IPS-18a (cell line): ENCODE results near the gene TRIM29.

Experiments
- H3K27ac ChIP-seq: one replicate; pipeline ENCODE4 v1.5.1; 2013; ENCODE audit warnings: low read length
- H3K27me3 ChIP-seq: one replicate; pipeline ENCODE4 v1.6.1; 2013; ENCODE audit warnings: mild to moderate bottlenecking, low read length; ENCODE audit not compliant: control insufficient read depth, insufficient read depth
- H3K36me3 ChIP-seq: one replicate; pipeline ENCODE4 v1.6.1; 2013; ENCODE audit warnings: low read depth, low read length; ENCODE audit not compliant: control insufficient read depth
- H3K4me1 ChIP-seq: one replicate; pipeline ENCODE4 v1.6.1; 2013; ENCODE audit warnings: low read depth, low read length; ENCODE audit not compliant: control insufficient read depth
- H3K4me3 ChIP-seq: one replicate; pipeline ENCODE4 v1.5.1; 2013; ENCODE audit warnings: low read length
- H3K9ac ChIP-seq: one replicate; pipeline ENCODE4 v1.6.1; 2013; ENCODE audit warnings: mild to moderate bottlenecking, low read length, moderate library complexity
- H3K9me3 ChIP-seq: one replicate; pipeline ENCODE4 v1.6.1; 2013; ENCODE audit warnings: low read depth, low read length; ENCODE audit not compliant: control insufficient read depth

TRIM29 gene

GRCh38 chr11:120168960-120169681 is 31.2 kb upstream of the TRIM29 start:
- Histone ChIP-seq H3K27ac (no peak overlapping the region), H3K9me3 (no peaks in the 10 kb centered on the region), H3K36me3 (no peaks in the 10 kb centered on the region), H3K27me3 (peaks cover 61% of the 10 kb centered on the region), H3K4me1 (no peaks in the 10 kb centered on the region), H3K4me3 (peak overlapping the region; percentile 64), H3K9ac (no peak overlapping the region)

DNA sequence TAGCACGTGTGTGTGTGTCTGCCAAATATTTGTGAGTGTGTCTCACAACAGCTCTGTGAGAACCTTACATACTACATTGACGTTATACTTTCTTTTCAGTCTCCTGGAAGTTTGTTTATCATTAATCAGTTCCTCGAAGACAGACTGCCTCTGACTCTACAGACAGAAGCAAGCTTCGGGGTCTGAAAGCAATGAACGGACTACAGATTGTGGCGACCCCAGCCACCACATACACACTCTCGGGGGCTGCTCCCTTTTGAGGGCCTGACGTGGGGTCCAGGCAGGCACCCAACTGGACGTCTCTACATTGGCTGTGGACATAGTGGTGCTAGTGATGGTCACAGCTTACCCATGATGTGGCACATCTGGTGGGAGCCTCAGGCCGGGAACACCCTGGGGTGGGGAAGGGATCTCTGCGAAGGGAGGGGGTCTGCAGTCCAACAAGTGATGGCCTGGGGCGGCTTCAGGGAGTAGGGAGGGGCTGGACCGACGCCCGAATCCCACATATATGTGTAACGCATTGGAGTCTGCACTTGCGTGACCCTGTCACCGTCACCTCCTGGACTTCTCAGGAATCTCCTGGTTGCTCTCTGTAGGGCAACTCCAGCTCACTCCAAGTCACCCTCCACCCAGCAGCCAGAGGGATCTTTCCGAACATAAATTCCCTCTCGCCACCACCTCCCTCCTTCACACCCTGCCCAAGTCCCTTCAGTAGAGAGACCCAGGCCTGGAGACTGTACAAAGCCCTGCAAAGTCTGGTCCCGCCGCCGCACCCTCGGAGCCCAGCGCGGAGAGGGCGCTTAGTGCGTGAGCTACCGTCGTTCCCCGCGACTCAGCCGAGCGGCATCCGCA is 30.4 kb upstream of the TRIM29 start:
- H3K27me3 ChIP-seq = peaks cover 61% of the 10 kb centered on the region
- no peaks in the 10 kb centered on the region for H3K9me3 ChIP-seq
- H3K27ac ChIP-seq = no peak overlapping the region
- H3K9ac ChIP-seq = no peak overlapping the region
- H3K36me3 ChIP-seq = no peaks in the 10 kb centered on the region
- no peaks in the 10 kb centered on the region for H3K4me1 ChIP-seq
- H3K4me3 ChIP-seq = peak overlapping the region; percentile 64

- Histone ChIP-seq H3K9ac (no peak overlapping the region), H3K36me3 (no peaks in the 10 kb centered on the region), H3K4me3 (no peak overlapping the region), H3K4me1 (no peaks in the 10 kb centered on the region), H3K27ac (no peak overlapping the region), H3K27me3 (peaks cover 61% of the 10 kb centered on the region), H3K9me3 (no peaks in the 10 kb centered on the region)
Measured at GRCh38 chr11:120167659-120168058, 29.7 kb upstream of the TRIM29 start.

DNA sequence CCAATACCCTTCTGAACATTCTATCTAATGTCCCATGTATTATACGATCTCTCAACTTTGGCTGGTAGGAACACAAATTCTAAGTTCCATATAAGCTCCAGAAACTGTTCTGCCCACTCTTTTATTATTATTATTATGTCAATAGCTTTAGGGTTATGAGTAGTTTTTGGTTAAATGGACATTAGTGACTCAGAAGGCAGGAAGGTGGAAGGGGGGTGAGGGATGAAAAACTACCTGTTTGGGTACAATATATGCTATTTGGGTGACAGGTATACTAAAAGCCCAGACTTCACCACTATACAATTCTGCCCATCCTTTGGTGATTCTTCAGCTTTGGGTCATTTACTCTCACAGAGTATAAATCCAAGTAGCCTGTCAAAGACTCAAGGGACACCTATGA is 22.5 kb upstream of the TRIM29 start:
- Histone ChIP-seq H3K4me1 (no peaks in the 10 kb centered on the region), H3K27ac (no peak overlapping the region), H3K4me3 (no peak overlapping the region), H3K9ac (no peak overlapping the region), H3K9me3 (peaks cover 5% of the 10 kb centered on the region), H3K36me3 (no peaks in the 10 kb centered on the region), H3K27me3 (no peaks in the 10 kb centered on the region)

DNA sequence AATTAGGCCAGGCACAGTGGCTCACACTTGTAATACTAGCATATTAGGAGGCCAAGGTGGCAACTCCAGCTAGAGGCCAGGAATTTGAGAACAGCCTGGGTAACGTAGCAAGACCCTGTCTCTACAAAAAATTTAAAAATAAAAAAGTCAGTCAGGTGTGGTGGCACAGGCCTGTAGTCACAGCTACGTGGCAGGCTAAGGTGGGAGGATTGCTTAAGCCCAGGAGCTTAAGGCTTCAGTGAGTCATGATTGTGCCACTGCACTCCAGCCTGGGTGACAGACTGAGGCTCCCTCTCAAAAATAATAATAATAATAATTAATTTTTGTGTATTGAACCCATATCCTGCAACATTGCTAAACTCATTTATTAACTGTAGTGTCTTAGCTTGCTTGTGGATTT is 15.3 kb upstream of the TRIM29 start:
- Histone ChIP-seq H3K36me3 (no peaks in the 10 kb centered on the region), H3K9me3 (no peaks in the 10 kb centered on the region), H3K9ac (no peak overlapping the region), H3K27ac (no peak overlapping the region), H3K27me3 (no peaks in the 10 kb centered on the region), H3K4me3 (no peak overlapping the region), H3K4me1 (no peaks in the 10 kb centered on the region)

DNA sequence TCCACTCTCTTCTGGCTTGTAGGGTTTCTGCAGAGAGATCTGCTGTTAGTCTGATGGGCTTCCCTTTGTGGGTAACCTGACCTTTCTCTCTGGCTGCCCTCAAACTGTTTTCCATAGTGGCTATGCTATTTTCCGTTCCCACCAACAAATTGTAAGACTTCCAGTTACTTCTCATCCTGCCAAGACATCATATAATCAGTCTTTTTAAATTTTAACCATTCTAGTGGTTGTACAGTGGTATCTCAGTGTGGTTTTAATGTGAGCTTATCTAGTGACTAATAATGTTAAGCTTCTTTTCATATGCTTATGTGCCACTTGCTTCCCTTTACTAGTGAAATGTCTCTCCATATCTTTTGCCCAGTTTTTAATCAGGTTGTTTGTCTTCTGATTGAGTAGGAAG is 13.6 kb upstream of the TRIM29 start:
- no peak overlapping the region for H3K4me3 ChIP-seq
- no peaks in the 10 kb centered on the region for H3K27me3 ChIP-seq
- H3K27ac ChIP-seq = no peak overlapping the region
- no peaks in the 10 kb centered on the region for H3K4me1 ChIP-seq
- H3K36me3 ChIP-seq = no peaks in the 10 kb centered on the region
- no peaks in the 10 kb centered on the region for H3K9me3 ChIP-seq
- no peak overlapping the region for H3K9ac ChIP-seq

- Histone ChIP-seq H3K9me3 (no peaks in the 10 kb centered on the region), H3K36me3 (no peaks in the 10 kb centered on the region), H3K9ac (no peak overlapping the region), H3K4me1 (no peaks in the 10 kb centered on the region), H3K27me3 (no peaks in the 10 kb centered on the region), H3K4me3 (no peak overlapping the region), H3K27ac (no peak overlapping the region)
Measured at GRCh38 chr11:120149246-120149645, 11.3 kb upstream of the TRIM29 start.

DNA sequence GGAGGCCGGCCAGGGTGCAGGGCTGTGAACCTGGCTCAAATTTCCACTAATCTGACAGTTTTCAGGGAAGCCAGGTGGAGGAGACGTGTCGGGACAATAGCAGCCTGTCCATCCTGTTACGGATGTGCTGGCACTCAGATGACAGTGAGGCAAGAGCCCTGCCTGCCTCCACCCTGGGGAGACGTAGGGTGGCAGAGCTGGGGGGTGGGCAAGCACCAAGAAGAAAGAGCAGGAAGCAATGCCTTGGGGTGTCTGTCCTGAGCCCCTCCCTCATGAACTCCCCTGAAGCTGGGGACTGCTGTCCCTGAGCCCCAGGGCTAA is 10.0 kb upstream of the TRIM29 start:
- Histone ChIP-seq H3K27me3 (no peaks in the 10 kb centered on the region), H3K36me3 (no peaks in the 10 kb centered on the region), H3K27ac (no peak overlapping the region), H3K9me3 (no peaks in the 10 kb centered on the region), H3K4me3 (no peak overlapping the region), H3K9ac (no peak overlapping the region), H3K4me1 (no peaks in the 10 kb centered on the region)

DNA sequence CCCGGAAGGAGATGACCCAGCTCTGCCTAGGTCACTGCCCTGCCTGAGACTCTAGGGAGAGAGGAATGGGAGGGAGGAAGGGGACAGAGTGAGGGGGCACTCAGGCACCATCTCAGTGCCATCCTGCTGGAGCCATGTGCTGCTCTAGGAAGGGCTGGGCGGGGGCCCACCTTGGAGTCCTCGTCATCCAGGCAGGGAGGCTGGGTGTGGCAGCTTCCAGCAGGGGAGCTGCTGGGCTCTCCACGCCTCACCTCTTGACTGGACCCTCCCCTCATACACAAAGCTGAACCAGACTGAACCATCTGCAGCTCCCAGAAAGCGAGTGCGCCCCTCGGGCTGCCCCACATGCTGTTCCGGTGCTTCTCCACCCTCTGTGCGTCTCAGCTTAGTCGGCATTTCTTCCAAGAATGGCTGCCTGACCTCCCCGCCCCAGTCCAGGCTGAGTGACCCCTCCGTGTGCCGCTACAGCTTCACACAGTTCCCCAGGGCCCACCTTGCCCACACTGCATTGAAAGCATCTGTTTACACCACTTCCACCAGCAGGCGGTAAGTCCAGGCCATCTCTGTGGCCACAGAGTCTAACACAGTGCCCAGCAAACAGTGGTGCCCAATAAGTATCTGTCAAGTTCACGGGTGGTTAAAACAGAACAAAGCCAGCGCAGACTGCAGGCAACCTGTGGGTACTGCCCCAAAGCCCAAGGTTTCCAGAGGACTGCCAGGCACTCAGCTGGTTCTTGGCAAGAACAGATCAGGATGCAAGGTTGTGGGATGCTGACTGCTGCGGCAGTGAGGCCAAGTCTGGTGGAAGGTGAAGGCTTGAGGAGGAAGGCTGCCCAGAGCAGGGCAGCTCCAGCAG is 9.4 kb upstream of the TRIM29 start:
- H3K27ac ChIP-seq = no peak overlapping the region
- H3K27me3 ChIP-seq = no peaks in the 10 kb centered on the region
- no peak overlapping the region for H3K9ac ChIP-seq
- H3K36me3 ChIP-seq = no peaks in the 10 kb centered on the region
- H3K4me3 ChIP-seq = no peak overlapping the region
- no peaks in the 10 kb centered on the region for H3K9me3 ChIP-seq
- no peaks in the 10 kb centered on the region for H3K4me1 ChIP-seq

GRCh38 chr11:120146413-120147093 is 8.6 kb upstream of the TRIM29 start:
- no peaks in the 10 kb centered on the region for H3K36me3 ChIP-seq
- H3K9me3 ChIP-seq = no peaks in the 10 kb centered on the region
- no peak overlapping the region for H3K4me3 ChIP-seq
- no peaks in the 10 kb centered on the region for H3K4me1 ChIP-seq
- H3K27me3 ChIP-seq = no peaks in the 10 kb centered on the region
- no peak overlapping the region for H3K27ac ChIP-seq
- no peak overlapping the region for H3K9ac ChIP-seq

DNA sequence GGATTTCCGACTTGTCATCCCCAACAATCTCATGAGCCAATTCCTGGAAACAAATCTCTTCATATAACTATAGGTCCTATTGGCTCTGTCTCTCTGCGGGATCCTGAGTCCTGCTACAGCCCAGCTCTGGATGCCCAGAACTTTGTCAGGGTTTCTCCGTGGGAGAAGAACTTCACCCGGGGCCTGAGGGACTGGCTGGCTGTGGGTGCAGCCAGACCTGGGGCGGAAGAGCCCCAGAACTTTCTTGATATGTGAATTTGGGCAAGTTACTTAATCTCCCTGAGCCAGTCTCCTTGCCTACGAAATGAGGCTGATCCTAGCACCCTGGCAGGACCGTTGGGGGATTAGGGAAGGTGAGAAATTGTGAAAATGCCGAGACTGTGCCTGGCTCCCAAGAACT is 6.6 kb upstream of the TRIM29 start:
- no peak overlapping the region for H3K4me3 ChIP-seq

More for the DNA sequence above, 6.6 kb upstream of the TRIM29 start:
- no peaks in the 10 kb centered on the region for H3K36me3 ChIP-seq
- no peak overlapping the region for H3K27ac ChIP-seq
- peaks cover 2% of the 10 kb centered on the region for H3K4me1 ChIP-seq
- no peaks in the 10 kb centered on the region for H3K27me3 ChIP-seq
- H3K9me3 ChIP-seq = no peaks in the 10 kb centered on the region
- no peak overlapping the region for H3K9ac ChIP-seq
